ENCODE data around the gene CCT8.

GRCh38 chr21:29085106-29085752 lies 11.8 kb upstream of the CCT8 start:
- no peak for TF ChIP-seq CTCF (conservative IDR thresholded peaks at IDR 0.05; ENCODE audit: low read depth, low read length)
- no peak for TF ChIP-seq CEBPB (IDR thresholded peaks at IDR 0.05; ENCODE audit: low read depth, low read length)
- TF ChIP-seq POLR2A (IDR thresholded peaks at IDR 0.05; ENCODE audit: low read depth, low read length), result no peak
- TF ChIP-seq SMC3 (IDR thresholded peaks at IDR 0.05; ENCODE audit: low read depth, low read length), result no peak
- TF ChIP-seq NFE2L2 (IDR thresholded peaks at IDR 0.05; ENCODE audit: low read depth, low read length), result no peak
- no peak for TF ChIP-seq MAFK (IDR thresholded peaks at IDR 0.05; ENCODE audit: low read depth, low read length)
- TF ChIP-seq RAD21 (IDR thresholded peaks at IDR 0.05; ENCODE audit: low read length), result no peak
- no peak for TF ChIP-seq USF2 (IDR thresholded peaks at IDR 0.05; ENCODE audit: low read depth, low read length)
- TF ChIP-seq MAZ (IDR thresholded peaks at IDR 0.05; ENCODE audit: borderline replicate concordance, low read depth, low read length), result no peak

Measured in IMR-90 (cell line).